Stimulated activated CD4-positive, alpha-beta T cell treated with anti-CD3 and anti-CD28 coated beads, Interleukin-1b, Interleukin-23, amount 100 ng/mL, for 48 hours (primary cell): Measurements from ENCODE around the gene PRKCA.
"Not testable (repeated sequence)": the region's sequence is repeated elsewhere in the genome, so short reads cannot be mapped to it uniquely, and the experiment has no call there.

Experiments
- DNase-seq: peaks from one replicate; pipeline ENCODE4 v3.0.0-alpha.2; 2020

PRKCA gene

DNA sequence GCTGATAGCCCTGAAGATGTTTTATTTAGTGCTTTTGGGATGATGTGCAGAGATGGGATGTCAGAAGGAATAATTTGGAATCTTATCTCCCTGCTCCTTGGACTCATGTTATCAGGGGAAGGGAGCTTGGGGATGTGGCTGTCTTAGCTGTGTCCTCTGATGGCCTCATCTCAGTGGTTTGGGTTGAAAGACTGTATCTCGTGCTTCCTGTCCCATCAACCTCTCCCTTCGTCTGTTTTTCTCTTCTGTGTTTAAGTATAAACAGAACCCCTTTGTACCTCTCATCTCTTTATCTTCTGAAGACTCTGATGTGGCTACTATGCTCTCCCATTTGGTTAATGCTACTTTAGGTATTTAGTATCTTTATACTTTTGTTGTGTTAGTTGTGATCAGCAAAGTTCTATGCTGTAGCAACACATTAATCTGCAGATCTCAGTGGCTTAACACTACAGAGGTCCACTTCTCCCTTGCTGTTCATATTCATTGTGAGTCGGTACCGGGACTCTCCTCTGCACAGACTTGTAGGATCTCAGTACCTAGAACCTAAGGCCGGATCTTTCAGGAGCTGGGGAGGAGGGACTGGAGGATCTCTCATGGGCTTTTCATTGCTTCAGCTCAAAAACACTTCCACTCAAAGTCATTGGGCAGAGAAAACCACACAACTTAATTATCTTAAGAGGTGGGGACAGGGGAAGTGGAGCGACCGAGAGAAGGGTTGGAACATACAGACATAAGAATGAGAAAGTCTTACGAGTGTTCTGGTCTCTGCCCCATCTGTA lies 28.8 kb downstream of the PRKCA start:
- no peak for DNase-seq

DNA sequence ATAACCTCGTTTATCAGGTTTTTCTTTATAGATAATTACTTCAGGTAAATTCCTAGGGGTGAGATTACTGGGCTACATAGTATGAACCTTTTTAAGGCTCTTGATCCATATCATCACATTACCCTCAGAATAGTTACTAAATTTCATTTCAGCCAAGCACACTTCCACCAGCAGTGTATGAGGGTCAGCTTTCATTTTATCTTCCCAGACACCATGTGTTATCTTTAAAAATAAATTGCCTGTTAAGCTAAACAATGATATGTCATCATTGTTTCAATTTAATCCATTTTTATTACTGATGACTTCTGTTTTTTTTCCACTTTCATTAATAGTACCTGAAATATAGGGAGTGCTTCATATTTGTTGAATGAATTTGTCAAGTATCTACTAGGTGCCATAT lies 33.4 kb downstream of the PRKCA start:
- no peak for DNase-seq

- peak; percentile 30 for DNase-seq
Measured at GRCh38 chr17:66337268-66337667, 34.9 kb downstream of the PRKCA start.

- DNase-seq: no peak
Measured at GRCh38 chr17:66337866-66338485, 35.6 kb downstream of the PRKCA start.

DNA sequence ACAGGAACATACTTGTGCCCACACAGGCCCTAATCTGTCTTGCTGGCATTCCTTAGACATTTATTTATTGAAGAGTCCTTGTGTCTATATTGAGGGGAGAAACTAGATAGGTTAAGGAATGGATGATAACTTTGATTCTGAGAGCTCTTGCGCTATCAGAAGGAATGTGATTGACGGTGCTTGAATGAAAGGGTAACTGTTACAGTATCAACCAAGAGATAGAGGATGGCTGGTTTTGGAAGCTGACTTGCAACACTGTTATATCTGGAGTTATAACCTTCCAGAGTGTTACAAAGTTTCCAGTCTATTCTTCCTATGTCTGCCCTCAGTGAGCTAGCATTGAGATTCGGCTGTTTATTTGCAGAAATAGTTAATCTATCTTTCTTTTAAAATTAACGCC lies 36.5 kb downstream of the PRKCA start:
- no peak for DNase-seq

DNA sequence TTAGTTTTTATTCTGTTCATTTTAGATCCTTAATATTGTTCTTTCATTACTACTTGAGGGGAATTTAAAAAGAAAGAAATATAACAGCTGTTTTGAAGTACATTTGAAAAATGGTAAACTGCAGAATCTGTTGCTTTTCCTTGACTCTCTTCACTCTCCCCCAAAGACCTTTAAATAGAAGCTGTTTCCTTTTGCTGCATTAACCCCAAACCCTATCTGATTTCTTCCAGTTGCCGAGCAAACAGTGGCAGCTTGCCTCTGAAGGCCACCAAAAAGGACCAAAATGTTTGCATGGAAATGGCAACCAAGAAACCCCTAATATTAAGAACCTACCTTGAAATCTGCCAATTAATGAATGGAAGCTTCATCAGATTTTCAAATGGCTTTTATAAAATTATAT lies 37.1 kb downstream of the PRKCA start:
- DNase-seq: no peak

- DNase-seq: no peak
Measured at GRCh38 chr17:66340720-66341119, 38.3 kb downstream of the PRKCA start.

DNA sequence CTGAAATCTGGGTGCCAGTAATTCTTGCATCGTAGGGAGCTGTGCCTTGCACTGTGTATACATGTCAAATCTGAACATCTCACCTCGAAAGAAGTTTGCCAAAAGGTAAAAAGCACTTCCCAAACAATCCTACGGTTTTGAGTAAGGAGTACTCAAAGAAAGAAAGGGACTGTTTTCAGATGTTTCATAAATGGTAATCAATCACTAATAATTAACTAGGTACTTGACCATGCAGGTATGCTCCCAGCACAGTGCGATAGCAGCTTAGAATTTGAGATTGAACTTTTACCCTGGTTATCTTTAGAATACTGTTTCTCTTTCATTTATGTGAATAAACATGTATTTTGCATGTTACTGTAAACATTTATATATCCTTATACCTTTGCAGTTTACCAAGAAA lies 39.0 kb downstream of the PRKCA start:
- no peak for DNase-seq

GRCh38 chr17:66342263-66342662 lies 39.9 kb downstream of the PRKCA start:
- DNase-seq: not testable (repeated sequence)

DNA sequence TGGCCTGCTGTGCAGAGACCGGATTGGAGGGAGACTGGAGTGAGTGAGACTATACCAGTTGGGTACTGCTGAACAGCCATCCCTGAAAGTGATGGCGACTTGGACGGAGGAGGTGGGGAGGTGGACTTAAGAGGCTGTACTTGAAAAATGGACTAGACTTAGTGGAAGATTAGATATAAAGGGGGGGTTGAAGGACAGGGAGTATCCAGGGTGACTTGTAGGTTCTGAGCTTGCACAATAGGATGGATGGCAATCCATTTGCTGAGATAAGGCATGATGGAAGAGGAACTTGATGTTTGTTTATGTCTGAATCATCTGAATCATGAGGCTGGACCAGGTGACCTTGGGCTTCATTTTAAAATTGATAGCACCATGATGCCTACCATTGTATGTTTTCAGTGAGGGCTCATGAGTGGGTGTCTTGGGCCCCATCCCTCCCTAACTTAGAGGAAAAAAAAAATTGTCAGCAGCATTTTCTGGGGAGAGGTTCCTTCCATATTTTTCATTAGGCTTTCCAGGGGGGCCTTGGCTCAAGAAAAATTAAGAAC lies 41.2 kb downstream of the PRKCA start:
- DNase-seq: no peak

DNA sequence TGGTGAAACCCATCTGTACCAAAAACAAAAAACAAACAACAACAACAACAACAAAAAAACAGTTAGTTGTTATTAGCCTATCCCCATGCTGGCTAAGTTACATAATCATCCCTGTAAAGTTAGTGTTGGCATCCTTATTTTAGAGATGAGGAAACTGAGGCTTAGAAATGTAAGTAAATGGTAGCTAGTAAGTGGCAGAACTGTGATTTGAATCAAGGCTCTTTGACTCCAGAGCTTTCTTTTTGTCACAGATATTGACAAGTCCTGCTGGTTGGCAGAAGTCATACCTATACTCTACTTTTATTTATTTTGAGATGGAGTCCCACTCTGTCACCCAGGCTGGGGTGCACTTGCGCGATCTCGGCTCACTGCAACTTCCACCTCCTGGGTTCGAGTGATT lies 42.1 kb downstream of the PRKCA start:
- no peak for DNase-seq

- no peak for DNase-seq
Measured at GRCh38 chr17:66345264-66345663, 42.9 kb downstream of the PRKCA start.

DNA sequence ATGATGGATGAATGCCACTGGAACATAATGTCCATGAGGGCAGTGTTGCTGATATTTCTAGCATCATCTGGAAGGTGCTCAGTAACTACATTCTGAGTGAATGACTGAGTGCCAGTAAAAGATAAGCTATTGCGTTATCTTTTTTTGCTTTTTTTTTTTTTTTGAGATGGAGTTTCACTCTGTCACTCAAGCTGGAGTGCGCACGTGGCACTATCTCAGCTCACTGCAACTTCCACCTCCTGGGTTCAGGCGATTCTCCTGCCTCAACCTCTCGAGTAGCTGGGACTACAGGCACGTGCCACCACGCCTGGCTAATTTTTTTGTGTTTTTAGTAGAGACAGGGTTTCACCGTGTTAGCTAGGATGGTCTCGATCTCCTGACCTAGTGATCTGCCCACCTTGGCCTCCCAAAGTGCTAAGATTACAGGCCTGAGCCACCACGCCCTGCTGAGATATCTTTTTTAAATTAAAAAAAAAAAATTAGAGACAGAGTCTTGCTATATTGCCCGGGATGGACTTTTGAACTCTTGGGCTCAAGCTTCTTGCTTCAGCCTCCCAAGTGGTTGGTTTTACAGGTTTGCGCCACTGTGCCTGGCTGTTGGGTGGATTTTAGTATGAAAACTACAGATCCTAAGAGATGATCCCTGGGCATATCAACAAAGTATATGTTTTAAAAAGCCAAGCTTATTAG lies 43.7 kb downstream of the PRKCA start:
- DNase-seq: not testable (repeated sequence)

GRCh38 chr17:66347661-66348514 lies 45.5 kb downstream of the PRKCA start:
- peak; percentile 47 for DNase-seq

DNA sequence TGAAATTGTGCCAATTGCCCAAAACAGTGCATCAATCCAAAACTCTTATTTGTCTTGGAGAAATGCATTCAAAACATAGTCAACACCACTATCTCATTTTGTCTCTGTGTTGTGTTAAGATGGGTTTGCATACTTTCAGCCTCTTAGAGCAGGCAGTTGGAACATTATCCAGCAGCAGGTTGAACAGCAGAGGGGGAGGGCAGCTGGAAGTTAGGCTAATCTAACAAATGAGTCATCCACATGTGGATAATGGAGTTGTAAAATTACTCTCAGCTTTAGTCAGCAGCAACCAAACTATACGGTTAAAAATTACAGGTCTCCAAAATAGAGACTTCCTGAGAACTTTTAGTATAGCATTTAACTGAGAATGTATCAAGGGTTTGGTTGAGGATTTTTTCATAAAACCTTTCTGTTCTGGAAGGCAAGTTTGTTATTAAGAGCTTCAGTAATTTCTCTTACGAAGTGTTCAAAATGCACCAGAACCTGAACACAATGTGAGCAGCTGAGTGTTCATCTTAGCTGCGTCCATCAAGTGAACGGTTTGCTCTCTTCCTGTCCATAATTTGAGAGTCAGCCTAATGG lies 46.3 kb downstream of the PRKCA start:
- DNase-seq: peak; percentile 21

GRCh38 chr17:66349521-66350254 lies 47.3 kb downstream of the PRKCA start:
- DNase-seq: no peak

DNA sequence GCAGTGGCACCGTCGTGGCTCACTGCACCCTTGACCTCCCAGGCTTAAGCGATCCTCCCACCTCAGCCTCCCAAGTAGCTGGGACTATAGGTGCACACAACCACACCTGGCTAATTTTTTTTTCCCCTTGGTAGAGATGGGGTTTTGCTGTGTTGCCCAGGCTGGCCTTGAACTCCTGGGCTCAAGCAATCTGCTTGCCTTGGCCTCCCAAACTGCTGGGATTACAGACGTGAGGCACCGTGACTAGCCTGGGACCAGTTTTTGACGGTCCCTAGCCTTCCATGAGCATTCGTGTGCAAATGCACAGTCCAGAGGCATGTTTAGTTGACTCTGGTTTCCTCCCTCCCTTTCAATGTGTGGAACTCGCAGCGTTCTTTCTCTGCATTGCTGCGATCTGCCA lies 48.2 kb downstream of the PRKCA start:
- DNase-seq: not testable (repeated sequence)

GRCh38 chr17:66351033-66351432 lies 48.6 kb downstream of the PRKCA start:
- no peak for DNase-seq

- DNase-seq: no peak
Measured at GRCh38 chr17:66351701-66352100, 49.3 kb downstream of the PRKCA start.

GRCh38 chr17:66353937-66354401 lies 51.6 kb downstream of the PRKCA start:
- DNase-seq: no peak

DNA sequence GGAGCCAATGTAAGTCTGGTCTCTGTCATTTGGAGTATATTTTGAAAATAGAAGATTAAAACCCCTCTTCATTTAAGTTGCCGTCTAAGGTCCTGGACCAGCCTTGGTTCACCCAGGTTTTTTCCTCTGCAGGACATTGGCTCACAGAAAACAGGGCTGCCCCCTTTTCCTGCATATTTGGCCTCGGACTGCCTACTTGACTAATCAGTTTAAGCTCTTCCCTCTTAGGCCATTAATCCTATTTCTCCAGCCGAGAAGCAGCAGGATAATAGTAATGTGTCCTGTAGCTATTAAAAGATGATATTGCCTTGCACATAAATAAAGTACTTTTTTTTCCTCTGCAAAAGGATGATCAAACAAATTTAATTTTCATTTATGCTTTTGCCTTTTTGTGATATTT lies 52.1 kb downstream of the PRKCA start:
- no peak for DNase-seq

DNA sequence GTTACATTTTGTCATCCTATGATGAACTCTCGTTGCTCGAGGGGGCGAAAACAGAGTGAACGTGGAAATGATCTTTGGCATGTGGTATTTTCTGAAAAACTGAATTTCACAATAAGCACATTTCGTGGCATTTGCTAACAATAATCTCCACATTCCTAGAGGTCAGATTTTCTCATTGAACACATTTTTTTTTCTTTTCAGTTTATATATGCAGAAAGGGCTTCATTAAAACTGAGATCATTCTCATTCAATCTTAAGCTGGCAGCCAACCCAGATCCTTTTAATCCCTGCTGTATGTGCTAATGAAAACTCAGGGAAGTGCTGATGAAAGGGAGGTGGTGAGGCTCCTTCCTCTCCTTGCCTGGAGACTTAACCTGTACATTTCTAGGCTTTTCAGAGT lies 52.6 kb downstream of the PRKCA start:
- DNase-seq: no peak
